ENCODE data around the gene FHAD1.
A peak's percentile ranks its signal among the peaks of the same experiment; 100 is the strongest.
"Not testable (repeated sequence)": the region's sequence is repeated elsewhere in the genome, so short reads cannot be mapped to it uniquely, and the experiment has no call there.

FHAD1 gene

DNA sequence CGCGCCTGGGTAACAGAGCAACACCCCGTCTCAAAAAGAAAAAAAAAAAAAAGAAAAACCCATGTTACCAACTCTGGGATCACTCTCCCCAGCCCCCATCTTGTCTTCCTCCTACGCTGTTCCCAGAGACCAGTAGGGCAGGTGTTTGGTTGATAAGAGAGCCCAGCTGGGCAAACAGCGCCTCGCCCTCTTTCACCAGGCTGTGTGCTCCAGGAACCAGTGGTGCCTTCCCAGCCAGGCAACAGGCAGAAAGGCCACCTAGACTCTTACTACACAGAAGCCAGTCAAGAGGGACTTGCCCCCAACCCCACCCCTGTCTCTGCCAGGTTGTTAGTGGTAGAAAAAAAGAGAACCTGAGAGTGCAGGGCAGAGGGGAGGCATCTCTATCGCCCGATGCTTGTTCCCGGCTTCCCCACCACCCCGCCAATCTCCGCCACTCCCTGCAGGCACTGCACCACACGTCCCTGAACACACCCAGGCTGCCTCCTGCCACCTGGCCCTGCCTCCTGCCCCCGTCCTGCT, 177.2 kb downstream of the FHAD1 start:
- DNase-seq, result no peak

- no peak for DNase-seq
Observed at GRCh38 chr1:15424981-15425380, 178.0 kb downstream of the FHAD1 start.

DNA sequence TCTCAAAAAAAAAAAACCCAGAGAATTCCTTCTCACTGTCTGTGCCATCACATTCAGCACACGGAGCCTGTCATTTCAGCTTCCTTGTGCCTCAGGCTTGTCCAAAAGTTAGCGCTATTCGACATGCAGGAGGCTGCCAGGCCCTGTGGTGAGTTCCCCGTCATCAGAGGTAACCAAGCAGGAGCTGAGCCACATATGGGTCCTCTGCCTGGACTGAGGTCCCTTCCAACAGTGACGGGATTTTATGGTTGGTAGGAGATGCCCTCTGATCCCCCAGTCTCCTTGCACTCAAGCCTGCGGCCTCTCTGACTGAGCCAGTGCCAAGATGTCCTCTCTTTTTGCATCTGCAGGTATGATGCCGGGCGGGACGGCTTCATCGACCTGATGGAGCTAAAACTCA, 178.5 kb downstream of the FHAD1 start:
- DNase-seq, result no peak

DNA sequence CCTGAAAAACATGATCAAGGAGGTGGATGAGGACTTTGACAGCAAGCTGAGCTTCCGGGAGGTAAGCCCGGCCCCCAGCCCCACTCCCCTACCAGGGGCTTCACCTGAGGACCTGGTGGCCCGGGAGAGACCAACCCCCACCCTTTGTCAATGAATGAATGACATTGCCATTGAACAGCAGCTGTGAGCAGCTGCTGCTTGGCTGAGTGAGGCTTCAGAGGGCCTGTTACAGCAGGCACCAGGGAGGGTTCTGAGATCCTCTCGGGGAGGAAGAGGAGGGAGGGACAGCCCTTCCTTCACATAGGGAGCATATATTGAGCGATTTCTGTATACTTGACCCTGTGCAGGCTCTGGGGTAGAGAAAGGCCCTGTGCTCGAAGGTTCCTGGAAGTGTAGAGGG, 178.9 kb downstream of the FHAD1 start:
- no peak for DNase-seq

GRCh38 chr1:15426492-15427279, 179.7 kb downstream of the FHAD1 start:
- DNase-seq, result no peak

DNA sequence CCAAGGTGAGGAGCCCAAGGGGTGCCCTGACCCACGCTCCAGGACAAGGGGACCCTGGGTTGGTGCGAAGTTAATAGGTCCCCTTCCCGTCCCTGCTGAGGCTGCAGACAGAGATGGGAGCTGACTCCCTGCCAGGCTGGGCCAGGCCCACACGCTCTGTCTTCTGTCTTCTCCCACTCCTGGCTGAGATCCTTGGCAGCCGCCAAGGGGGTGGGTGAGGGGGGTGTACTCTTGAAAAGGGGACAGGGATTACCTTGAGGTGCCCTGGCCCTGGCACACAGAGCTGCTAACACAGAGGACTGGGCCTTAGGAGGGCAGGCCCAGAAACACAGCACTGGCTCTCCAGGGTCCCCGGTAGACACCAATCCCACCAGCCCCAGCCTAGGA, 180.2 kb downstream of the FHAD1 start:
- DNase-seq, result no peak

GRCh38 chr1:15428252-15428651, 181.2 kb downstream of the FHAD1 start:
- not testable (repeated sequence) for DNase-seq

DNA sequence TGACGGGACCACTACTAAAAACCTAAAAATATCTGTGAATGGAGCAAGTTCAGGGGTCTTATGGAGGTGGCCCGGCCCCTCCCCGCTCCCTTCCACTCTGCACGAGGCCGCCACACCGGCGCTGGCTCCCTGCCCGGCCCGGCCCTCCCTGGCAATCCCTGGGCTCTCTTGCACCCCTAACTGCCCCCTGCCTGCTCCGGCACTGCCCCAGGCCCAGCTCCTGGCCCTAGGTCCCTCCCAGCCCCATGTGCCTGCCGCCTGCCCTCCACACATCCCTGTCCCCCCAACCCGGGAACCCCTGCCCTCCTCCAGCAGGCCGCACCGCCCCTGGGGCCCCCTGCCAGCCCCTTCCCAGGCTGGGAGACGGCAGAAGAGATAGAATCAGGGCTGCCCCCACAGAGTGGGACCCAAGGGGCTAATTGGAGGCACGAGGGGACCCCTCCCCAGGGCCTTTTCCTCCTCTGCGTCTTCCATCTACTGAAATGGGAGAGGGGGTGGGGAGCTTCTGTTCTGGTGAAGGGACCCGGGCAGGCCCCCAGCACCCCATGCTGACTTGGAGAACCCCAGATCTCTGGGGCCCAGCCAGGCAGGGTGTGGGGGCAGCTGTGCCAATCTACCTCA, 181.9 kb downstream of the FHAD1 start:
- no peak for DNase-seq

- DNase-seq, result no peak
Observed at GRCh38 chr1:15429701-15430149, 182.7 kb downstream of the FHAD1 start.

DNA sequence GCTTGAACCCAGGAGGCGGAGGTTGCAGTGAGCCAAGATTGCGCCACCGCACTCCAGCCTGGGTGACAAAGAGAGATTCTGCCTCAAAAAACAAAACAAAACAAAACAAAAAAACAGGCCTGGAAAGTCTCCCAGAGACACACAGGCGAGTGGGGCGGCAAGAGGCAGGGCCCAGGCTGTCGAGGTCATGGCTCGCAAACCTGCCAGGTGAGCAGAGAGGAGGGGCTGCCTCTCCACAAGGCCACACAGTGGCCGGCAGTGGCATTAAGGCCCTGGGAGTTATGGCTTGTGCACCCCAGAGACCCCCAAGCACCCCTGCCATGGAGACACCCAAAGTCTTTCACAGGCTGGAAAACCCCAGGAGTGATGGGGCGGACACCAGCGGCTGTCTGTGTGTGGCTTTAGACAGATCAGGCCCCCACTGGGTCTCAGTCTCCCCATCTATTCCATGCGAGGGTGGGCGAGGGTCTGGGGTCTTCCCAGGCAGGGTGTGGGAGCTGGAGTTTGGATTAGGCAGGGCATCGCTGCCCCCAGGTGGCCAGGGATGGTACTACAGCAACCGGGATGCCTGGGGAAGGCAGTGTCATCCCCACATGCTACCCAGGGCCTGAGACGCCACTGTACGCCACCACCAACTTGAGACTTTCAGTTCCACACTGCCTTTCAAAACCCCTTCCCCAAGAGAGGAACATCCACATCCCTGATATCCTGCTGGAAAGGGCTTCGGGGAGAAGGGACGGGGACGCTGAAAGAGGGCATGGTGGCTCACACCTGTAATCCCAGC, 184.0 kb downstream of the FHAD1 start:
- DNase-seq, result peak; percentile 38 to 63 (median 56)

DNA sequence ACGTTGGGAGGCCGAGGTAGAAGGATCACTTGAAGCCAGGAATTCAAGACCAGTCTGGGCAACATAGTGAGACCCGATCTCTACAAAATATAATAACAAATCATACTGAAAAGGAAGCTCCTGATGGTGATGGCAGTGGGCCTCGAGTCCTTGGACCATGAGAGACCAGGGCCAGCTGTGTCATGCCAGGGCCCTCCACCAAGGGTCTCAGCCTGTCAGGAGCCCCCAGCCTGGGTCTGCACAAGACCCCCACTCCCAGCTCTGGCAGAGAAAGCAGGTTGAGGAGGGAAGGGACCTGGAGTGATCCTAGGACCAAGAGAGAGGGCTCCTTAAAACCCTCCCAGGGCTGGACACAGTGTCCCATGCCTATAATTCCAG, 184.5 kb downstream of the FHAD1 start:
- no peak for DNase-seq

DNA sequence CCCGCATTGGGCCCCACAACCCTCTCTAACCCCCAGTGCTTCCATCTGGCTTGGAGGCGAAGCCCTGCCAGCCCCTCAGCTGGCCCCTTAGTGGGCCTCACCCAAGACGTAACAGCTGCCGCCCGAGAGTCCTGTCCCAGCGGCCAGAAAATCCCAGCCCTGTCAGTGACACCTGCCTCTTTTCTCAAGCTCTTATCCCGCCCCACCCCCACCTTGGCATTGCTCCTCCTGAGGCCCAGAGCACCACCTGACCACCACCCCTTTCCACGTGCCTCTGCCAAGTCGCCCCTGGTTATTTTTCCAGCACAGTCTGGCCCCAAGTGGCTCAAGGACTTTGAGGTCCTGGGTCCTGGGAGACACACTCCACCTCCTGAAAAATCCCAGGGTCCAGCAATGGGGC, 185.3 kb downstream of the FHAD1 start:
- DNase-seq, result no peak

DNA sequence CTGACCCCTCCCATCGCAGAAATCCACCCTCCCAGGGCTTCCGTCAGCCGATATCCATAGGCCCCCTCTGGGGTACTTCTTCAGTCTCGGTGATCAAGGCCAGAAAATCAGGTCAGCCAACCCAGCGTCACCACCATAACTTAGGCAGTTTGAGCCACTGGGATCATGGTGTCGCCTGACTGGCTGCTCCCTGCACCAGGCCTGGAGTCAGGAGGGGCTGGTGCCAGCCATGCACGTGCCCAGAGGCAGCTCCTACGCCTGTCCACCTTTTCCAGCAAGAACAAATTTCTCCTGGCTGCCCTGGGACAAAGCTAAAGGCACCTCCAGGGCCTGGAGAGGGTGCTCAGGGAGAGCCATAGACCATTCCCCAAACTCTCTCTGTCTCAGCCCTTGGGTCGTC, 186.4 kb downstream of the FHAD1 start:
- DNase-seq, result no peak

- DNase-seq, result not testable (repeated sequence)
Observed at GRCh38 chr1:15434739-15435138, 187.7 kb downstream of the FHAD1 start.

DNA sequence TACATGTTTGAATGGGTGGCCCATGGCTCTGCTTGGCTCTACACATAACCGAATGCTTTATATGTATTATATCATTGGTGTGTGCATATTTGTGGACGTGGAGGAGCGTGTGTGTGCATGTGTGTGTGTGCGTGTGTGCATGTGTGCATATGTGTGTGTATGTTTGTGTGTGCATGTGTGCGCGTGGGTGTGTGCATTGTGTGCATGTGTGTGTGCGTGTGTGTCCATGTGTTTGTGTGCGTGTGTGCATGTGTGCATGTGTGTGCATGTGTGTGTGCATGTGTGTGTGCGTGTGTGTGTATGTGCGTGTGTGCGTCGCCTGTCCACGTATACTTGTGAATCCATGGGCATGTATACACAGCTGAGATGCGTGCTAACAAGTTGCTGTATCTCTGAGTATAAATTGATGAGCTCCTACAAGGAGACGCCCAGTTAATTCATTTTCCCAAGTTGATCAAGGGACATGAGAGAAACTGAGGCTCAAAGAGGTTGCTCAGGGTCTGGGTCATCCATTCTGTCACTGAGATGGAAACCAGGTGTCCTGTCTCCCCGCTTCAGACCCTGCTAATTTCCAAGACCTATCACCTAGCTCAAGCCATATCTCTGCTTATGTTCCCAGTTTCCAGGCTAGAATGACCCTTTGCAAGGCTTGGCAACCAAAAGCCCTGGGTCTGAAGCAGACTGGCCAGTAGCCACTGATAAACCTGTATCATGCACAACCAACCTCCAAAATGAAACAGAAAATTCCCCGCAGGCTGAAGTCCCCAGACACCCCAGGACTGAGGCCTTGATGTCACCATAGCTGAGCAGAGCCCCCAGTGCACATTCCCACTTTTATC, 188.4 kb downstream of the FHAD1 start:
- no peak for DNase-seq

DNA sequence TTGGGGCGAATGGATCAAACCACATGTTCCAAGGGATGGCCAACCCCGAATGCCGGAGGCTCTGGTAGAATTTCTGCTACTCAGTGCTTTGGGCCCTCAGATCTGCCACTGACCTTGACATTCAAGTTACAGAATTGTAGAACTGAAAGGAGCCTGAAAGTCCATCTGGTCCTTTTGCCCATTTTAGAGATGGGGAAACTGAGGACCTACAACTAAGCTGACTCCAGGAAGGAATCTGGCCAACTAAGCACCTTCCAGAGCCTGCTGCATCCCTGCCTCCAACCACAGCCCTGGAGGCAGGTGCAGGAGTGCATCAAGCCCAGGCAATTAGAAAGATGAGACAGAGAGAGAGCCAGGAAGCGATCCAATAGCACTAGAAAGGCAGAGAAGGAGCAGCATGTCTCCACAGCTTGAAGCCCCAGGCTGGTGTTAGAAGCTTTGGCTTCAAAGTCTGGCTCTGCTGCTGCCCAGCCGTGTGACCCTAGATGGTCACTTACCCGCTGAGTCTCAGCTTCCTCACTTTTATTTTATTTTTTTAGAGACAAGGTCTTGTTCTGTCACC, 189.9 kb downstream of the FHAD1 start:
- no peak for DNase-seq

GRCh38 chr1:15439325-15439724, 192.3 kb downstream of the FHAD1 start:
- DNase-seq, result no peak

GRCh38 chr1:15440357-15440756, 193.3 kb downstream of the FHAD1 start:
- DNase-seq, result no peak

DNA sequence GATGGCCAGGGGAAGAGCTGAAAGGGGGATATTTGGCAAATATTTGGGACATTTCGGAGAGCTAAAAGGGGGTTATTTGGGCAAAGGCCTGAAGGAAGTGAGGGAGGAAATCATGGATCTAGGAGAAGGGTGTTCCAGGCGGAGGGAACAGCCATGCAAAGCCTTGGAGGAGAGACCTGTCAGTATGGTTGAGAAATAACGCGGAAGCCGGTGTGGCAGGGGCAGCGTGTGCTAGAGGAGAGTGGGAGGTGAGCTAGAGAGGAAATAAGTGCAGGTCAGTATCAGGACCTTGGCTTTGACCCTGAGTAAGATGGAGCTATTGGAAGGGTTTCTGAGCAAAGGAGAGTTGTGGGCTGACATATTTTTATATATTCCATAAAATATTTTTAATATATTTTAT, 194.2 kb downstream of the FHAD1 start:
- no peak for DNase-seq

DNA sequence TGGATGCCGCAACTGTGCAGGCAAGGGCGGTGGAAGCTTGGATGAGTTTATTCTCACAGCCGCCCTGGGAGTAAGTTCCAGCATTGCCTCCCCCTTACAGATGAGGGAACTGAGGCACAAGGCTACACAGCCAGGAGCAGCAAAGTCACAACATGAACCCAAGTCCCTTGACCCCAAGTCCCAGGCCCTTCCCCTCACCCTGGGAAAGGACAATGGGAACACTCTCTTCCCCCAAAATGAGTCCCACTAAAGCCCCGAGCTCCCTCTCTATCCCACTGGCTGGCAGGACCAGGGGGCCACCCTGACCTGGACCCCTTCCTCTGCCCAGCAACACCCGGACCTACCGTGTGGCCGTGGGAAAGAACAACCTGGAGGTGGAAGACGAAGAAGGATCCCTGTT, 195.1 kb downstream of the FHAD1 start:
- no peak for DNase-seq

GRCh38 chr1:15442759-15443158, 195.7 kb downstream of the FHAD1 start:
- DNase-seq, result no peak

DNA sequence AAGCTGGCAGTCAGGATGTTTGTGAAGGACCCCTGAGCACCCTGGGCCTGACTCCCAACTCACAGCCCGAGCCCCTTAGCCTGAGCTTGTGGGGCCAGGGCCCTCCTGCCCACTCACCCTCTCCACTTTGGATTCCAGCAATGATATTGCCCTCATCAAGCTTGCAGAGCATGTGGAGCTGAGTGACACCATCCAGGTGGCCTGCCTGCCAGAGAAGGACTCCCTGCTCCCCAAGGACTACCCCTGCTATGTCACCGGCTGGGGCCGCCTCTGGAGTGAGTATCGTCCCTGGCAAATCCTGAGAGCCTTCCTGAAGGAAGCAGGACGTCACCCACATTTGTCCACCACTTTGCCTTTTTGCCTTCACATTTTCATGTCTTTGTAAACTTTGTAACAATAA, 196.3 kb downstream of the FHAD1 start:
- no peak for DNase-seq
